Mesodermal cell (in vitro differentiated cells): ENCODE data around the gene GRID1.

Source experiments
- H3K27ac ChIP-seq: 2 replicates; pipeline ENCODE4 v1.7.0; 2013; ENCODE audit warnings: mild to moderate bottlenecking, low read depth, low read length, moderate library complexity; ENCODE audit not compliant: severe bottlenecking
- H3K36me3 ChIP-seq: 2 replicates; pipeline ENCODE4 v1.7.1; 2013; ENCODE audit warnings: mild to moderate bottlenecking, low read length, moderate library complexity; ENCODE audit not compliant: control insufficient read depth, insufficient read depth
- H3K4me1 ChIP-seq: one replicate; pipeline ENCODE4 v1.7.1; 2013; ENCODE audit warnings: mild to moderate bottlenecking, low read length; ENCODE audit not compliant: insufficient read depth, control insufficient read depth, poor library complexity, severe bottlenecking
- H3K4me3 ChIP-seq: 2 replicates; pipeline ENCODE4 v1.7.0; 2013; ENCODE audit warnings: low read length, control low read depth, mild to moderate bottlenecking; ENCODE audit not compliant: insufficient read depth, poor library complexity, severe bottlenecking; ENCODE audit errors: extremely low read depth
- H3K9me3 ChIP-seq: 2 replicates; pipeline ENCODE4 v1.7.1; 2013; ENCODE audit warnings: mild to moderate bottlenecking, low read length, moderate library complexity; ENCODE audit not compliant: control insufficient read depth
- WGBS, 2 experiments: methylation state at CpG; one replicate each; pipeline ENCODE4 v1.1.5; 2013; ENCODE audit warnings: missing lambda C conversion rate in 2 of 2; ENCODE audit not compliant: insufficient coverage in 2 of 2; 5-methylcytosine and 5-hydroxymethylcytosine counted together

GRID1 gene

DNA sequence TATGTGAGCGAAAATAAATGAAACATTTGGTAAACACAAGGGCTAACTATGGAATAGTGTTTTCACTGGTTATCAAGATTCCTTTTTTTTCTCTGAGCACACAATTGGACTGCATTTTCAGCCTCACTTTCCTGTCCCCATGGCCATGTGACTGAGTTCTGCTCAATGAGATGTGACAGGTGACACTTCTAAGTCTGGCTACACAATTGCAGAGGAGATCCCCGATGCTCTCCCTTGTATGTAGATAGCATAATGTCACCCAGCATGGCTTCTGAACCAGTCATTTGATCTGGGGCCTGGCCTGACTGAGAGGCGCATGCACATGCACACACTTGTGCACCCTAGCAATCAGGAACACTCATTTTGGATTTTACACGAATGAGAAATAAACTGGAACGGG lies 581.8 kb downstream of the GRID1 start:
- H3K4me3 ChIP-seq = no peak overlapping the region
- no peaks in the 10 kb centered on the region for H3K4me1 ChIP-seq
- H3K36me3 ChIP-seq = no peaks in the 10 kb centered on the region
- H3K9me3 ChIP-seq = no peaks in the 10 kb centered on the region
- H3K27ac ChIP-seq = no peak overlapping the region
- WGBS, 2 experiments = 57 to 80% methylated on average over 1 to 4 of the region's 5 CpGs

DNA sequence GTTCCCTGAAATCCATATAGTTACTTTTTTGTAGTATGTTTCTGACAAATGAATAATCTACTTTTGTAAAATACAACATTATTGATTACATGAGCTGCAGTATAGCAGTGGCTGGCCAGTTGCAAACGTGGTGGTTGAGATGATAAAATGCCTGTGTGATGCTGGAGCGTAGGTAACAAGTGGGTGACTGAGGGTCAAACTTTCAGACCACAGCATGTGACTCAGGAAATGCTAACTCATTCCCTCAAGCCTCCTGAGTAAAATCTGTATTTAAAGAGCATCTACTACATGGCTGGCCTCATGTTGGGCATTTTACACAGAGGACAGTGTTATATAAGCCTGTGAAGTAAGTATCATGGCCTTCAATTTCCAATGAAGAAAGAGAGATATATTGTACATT lies 585.2 kb downstream of the GRID1 start:
- H3K36me3 ChIP-seq = no peaks in the 10 kb centered on the region
- no peaks in the 10 kb centered on the region for H3K4me1 ChIP-seq
- no peaks in the 10 kb centered on the region for H3K9me3 ChIP-seq
- no peak overlapping the region for H3K4me3 ChIP-seq
- no CpG with 5 or more reads among the region's 2 CpGs for WGBS, 2 experiments
- no peak overlapping the region for H3K27ac ChIP-seq

DNA sequence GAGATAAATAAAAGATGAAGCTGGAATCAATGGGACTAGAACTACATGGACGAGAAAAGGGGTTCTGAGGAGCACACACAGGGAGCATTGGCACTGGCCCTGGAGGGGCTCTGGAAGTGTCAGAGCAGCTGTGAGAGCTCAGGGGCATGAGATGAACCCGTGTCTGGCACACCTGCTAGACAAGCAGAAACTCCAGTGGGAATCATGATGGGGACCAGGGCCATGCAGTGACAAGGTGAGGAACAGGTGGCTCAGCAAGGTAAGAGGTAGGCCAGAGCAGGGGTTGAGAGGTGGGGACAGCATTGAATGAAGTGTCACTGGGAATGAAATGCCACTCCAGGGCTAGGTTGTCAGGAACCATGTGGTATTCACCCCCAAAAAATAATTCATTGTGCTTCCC lies 588.5 kb downstream of the GRID1 start:
- H3K4me3 ChIP-seq = no peak overlapping the region
- no peaks in the 10 kb centered on the region for H3K4me1 ChIP-seq
- no peaks in the 10 kb centered on the region for H3K9me3 ChIP-seq
- H3K36me3 ChIP-seq = no peaks in the 10 kb centered on the region
- 94 to 100% methylated on average over 2 of the region's 2 CpGs for WGBS, 2 experiments
- H3K27ac ChIP-seq = no peak overlapping the region

DNA sequence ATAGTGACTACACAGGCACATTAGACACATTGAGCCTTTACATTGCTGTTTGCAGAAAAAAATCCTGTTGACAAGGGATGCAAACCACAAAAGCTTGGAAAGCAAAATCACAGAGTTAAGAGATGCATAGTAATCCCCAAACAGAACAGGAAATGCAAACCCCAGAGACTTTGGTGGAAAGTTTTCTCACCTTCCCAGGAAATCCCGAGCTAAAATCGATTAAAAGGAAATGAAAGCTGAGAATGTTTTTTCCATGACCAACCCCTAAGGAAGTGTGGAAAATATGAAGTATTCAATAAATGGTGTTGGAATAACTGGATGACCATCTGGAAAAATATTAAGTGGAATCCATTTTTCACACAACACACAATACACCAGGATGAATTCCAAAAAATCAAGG lies 598.7 kb downstream of the GRID1 start:
- no peak overlapping the region for H3K27ac ChIP-seq
- H3K36me3 ChIP-seq = no peaks in the 10 kb centered on the region
- no CpG with 5 or more reads among the region's 2 CpGs for WGBS, 2 experiments
- no peaks in the 10 kb centered on the region for H3K4me1 ChIP-seq
- no peak overlapping the region for H3K4me3 ChIP-seq
- no peaks in the 10 kb centered on the region for H3K9me3 ChIP-seq

DNA sequence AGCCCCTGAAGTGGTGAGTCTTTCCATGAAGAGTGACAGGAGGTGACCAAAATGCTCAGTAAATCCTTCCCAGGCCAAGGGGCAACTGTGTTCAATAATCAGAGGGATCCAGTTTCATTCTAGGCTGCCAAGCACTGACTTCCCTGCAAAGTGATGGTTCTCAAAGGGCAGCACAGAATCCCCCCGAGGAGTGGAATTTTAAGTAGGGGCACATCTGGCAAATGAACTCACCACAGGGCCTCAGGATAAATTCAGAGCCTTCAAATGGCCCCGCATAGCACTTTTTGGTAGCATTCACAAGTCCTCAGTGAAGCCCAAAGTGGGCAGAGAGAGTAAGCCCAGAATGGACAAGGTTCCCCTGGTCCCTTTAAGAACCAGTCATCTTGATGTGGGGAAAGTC lies 602.5 kb downstream of the GRID1 start:
- 93 to 100% methylated on average over 1 to 2 of the region's 2 CpGs for WGBS, 2 experiments
- Histone ChIP-seq H3K9me3 (no peaks in the 10 kb centered on the region), H3K27ac (no peak overlapping the region), H3K4me3 (no peak overlapping the region), H3K4me1 (no peaks in the 10 kb centered on the region), H3K36me3 (no peaks in the 10 kb centered on the region)

DNA sequence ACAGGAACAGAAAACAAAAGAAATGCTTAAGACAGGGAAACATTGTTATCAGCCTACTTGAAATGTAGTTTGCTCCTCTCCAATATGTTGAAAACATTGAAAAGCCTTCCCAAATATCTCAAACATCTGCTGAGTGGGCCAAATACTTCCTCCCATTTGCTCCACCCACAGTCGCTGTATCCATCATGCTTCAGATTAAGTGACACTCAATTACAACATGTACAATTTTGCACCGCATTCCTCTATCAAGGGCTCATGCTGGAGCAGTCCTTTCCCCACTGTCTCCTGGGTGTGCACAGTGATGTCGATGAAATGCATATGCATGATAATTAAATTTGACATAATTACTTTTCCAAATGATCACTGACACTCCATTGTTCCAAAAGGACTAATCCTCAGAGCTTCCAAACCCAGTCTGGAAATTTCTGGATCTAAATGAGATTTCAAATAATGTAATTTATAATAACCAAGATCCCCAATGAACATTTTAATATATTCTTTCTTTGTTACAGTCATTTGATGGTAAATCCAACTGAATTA lies 604.6 kb downstream of the GRID1 start:
- Histone ChIP-seq H3K36me3 (no peaks in the 10 kb centered on the region), H3K4me3 (no peak overlapping the region), H3K27ac (no peak overlapping the region), H3K9me3 (no peaks in the 10 kb centered on the region), H3K4me1 (no peaks in the 10 kb centered on the region)
- WGBS, 2 experiments = 80 to 95% methylated on average over 1 to 2 of the region's 3 CpGs

DNA sequence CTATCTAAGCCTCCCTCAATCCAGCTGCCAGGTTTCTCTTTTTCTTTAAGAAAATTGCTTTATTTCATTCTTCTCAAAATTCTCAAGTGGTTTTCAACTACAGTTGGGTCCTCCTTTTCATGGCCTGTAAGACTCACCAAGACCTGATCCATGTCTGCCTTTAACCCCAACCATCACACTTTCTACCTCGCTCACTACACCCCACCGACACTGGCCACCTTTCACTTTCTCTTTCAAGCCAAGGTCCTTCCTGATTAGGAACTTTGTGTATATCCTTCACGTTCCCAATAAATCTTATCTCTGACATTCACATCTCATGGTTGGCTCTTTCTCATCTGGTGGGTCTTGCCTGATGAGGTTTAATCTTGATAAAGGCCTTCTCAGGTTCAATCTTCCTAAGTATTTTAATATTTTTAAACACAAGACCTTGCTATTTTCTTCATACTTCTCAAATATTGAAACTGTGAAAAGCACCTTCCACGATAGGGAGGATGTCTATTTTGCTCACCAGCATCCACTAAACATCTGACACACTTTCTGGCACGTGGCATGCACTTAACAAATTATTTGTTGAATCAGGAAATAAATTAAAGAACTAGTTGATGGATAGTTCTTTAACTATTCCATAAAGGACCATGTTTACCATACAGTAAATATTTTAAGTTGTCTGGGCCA lies 624.8 kb downstream of the GRID1 start:
- Histone ChIP-seq H3K36me3 (no peaks in the 10 kb centered on the region), H3K9me3 (no peaks in the 10 kb centered on the region), H3K4me1 (no peaks in the 10 kb centered on the region), H3K27ac (no peak overlapping the region), H3K4me3 (no peak overlapping the region)
- 89 to 100% methylated on average over 2 to 3 of the region's 5 CpGs for WGBS, 2 experiments

DNA sequence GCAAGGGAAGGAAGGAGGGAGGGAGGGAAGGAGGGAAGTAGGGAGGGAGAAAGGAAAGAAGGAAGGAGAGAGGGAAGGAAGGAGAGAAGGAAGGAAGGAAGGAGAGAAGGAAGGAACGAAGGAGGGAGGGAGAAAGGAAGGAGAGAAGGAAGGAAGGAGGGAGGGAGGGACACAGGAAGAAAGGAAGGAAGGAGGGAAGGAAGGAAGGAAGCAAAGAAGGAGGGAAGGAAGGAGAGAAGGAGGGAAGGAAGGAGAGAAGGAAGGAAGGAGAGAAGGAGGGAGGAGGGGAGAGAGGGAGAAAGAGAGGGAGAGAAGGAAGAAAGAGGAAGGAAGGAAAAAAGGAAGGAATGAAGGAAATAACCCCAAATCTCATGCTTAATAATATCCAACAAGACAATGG lies 630.6 kb downstream of the GRID1 start:
- Histone ChIP-seq H3K36me3 (no peaks in the 10 kb centered on the region), H3K4me3 (no peak overlapping the region), H3K4me1 (peaks cover 12% of the 10 kb centered on the region), H3K9me3 (no peaks in the 10 kb centered on the region), H3K27ac (no peak overlapping the region)
- WGBS, 2 experiments = 86 to 94% methylated on average over 1 of the region's 1 CpG

DNA sequence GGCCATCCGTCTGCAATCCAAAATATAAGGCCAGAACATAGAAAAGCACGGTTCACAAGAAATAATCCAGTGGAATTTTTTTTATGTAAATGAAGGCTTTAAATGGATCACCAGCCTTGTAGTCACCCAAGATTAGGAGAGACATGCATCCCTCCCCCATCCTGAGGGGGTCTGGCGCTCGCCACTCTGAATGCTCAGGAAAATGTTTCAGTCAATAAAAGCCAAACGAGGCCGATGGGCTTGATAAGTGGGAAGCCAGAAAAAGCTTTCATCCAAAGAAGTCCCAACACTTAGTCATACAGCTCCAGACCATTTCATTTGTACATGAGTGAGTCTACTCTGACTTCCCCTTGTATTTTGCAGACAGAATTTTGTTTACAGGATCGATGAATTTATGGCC lies 631.8 kb downstream of the GRID1 start:
- Histone ChIP-seq H3K9me3 (no peaks in the 10 kb centered on the region), H3K4me3 (no peak overlapping the region), H3K36me3 (no peaks in the 10 kb centered on the region), H3K27ac (no peak overlapping the region), H3K4me1 (peaks cover 12% of the 10 kb centered on the region)
- 72 to 87% methylated on average over 3 of the region's 7 CpGs for WGBS, 2 experiments

DNA sequence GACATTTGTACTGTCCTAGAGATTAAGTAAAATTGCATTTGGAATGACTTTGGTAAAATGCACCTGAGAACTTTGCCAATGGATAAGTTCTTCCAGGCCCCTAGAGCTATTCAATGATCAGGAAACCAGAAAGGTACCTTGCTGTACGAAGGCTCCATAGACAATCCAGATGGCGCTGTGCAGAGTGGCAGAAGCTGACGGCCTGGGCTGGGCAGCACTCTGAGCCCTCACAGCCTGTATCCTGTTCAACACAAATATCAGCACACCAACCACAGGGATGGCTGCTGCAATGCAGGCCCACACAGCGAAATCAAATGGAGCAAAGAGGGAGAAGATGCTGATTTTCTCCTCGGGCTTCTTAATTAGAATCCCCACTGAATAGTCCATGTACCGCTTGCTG lies 642.4 kb downstream of the GRID1 start:
- 86 to 93% methylated on average over 3 to 6 of the region's 6 CpGs for WGBS, 2 experiments
- no peaks in the 10 kb centered on the region for H3K36me3 ChIP-seq
- no peak overlapping the region for H3K4me3 ChIP-seq
- no peaks in the 10 kb centered on the region for H3K4me1 ChIP-seq
- no peaks in the 10 kb centered on the region for H3K9me3 ChIP-seq
- no peak overlapping the region for H3K27ac ChIP-seq

DNA sequence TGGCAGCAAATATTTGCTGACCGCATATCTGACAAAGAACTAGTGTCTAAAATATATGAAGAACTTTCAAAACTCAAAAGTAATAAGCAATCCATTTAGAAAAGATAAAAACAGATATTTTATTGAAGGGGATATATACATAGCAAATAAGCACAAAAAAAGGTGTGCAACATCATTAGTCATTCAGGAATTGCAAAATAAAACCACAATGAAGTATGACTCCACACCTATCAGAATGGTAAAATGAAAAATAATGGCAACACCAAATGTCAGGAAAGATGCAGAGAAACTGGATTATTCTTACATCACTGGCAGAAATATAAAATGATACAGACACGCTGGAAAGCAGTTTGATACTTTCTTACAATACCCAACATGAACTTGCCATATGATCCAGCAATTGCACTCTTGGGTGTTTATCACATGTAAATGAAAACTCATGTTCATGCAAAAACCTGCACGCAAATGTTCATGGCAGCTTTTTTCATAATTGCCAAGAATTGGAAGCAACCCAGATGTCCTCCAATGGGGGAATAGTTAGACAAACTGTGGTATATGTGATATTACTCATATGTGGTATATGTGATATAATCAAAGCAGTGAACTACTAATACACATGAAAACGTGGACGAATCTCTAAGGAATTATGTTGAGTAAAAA lies 645.5 kb downstream of the GRID1 start:
- Histone ChIP-seq H3K4me3 (no peak overlapping the region), H3K36me3 (no peaks in the 10 kb centered on the region), H3K9me3 (no peaks in the 10 kb centered on the region), H3K27ac (no peak overlapping the region), H3K4me1 (no peaks in the 10 kb centered on the region)
- WGBS, 2 experiments = 80 to 100% methylated on average over 1 to 2 of the region's 5 CpGs
